Germinal center (tissue), 1 donor: ENCODE data around the gene VAV2.
"Not testable (repeated sequence)": the region's sequence is repeated elsewhere in the genome, so short reads cannot be mapped to it uniquely, and the experiment has no call there.

Source experiments
- DNase-seq: peaks from one replicate; pipeline ENCODE4 v3.0.0; 2012; ENCODE audit warnings: mixed read lengths, low spot score

The VAV2 gene

DNA sequence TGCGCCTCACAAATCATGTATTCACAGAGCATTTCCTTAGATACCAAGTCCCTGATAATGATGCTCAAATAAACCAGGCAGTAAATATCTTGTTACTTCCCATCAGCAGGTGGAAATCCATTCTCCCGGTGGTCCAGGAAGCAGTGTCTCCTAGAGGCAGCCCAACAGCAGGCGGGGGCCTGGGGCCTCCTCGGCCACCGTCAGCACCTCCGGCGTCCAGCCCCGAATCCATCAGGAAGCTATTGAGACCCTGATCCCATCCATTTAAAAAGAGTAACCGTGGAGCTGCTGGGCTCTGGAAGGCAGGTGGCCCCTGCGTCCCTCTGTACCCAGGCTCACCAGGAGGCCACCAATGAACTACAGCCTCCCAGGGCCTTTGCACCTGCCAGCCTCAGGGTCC is 54.0 kb downstream of the VAV2 start:
- DNase-seq: no peak

DNA sequence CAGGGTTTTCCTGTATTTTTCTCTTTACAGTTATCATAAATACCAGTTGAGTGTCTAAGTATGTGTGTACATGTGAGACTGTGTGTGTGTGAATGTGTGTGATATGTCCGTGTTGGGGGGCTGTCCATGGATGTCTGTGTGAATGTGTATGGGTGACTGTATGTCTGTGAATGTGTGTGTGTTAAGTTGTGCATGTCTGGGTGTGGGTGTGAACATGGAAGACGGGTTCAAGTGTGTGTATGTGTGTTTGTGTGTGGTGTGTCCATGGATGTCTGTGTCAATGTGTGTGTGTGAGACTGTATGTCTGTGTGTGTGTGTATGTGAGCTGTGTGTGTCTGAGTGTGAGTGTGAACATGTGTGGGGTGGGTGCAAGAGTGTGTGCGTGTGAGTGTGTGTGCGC is 55.0 kb downstream of the VAV2 start:
- DNase-seq: no peak

DNA sequence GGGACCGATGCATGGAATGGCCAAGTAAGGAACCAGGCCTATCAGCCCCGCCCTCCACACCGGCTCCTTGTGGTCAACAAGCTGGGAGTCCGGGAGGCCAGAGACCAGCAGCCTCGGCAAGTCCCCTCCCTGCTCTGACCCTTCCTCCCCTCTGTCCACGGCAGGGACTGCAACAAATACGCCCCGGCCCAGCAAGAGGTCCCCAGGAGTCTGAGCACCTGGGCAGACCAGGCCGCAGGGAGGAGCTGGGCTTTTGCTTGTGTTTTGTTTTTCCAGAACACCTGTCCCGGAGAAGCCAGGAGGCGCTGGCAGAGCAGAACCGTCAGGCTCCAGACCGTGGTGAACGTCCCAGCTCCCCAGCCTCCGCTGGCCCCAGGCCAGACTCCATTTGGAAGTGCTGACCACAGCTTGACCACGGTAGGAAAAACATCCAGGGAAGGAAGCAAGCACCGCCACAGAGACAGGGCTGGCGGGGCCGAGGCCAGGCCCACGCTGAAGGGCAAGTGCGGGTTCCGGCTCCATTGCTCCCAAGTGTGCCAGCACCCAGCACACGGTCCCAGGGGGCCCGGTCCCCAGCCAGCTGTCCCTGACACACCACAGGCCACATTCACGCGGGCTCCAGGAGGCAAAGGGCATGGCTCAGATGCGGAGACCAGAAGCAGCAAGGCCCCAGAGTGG is 56.7 kb downstream of the VAV2 start:
- no peak for DNase-seq

DNA sequence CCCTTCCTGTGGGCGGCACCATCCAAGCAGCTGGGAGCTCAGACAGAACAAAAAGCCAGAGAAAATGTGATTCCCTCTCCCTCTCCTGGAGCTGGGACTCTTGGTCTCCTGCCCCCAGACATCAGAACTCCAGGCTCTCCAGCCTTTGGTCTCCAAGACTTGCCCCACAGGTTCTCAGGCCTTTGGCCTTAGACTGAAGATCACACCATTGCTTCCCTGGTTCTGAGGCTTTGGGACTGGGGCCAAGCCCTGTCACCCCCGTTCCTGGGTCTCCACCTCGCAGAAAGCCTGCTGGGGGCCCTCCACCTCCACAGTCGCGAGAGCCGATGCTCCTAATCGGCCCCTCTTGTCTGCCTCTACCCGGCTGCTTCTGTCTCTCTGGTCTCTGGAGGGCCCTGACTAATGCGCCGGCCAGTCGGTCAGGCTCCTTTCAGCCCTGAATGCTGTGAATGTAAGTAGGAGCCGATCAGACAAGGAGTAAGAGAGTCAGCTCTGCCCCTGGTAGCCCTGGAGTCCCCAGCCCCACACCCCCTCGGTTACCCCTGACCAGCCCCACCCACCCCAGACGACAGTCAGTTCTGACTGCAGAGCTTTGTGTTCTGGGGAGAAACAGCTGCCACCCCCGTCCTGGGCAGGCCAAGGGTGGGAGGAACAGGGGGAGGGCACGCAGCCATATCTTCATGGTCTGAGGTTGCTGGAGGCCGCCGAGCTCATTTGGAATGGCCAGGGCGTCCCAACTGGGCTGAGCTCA is 57.5 kb downstream of the VAV2 start:
- no peak for DNase-seq

DNA sequence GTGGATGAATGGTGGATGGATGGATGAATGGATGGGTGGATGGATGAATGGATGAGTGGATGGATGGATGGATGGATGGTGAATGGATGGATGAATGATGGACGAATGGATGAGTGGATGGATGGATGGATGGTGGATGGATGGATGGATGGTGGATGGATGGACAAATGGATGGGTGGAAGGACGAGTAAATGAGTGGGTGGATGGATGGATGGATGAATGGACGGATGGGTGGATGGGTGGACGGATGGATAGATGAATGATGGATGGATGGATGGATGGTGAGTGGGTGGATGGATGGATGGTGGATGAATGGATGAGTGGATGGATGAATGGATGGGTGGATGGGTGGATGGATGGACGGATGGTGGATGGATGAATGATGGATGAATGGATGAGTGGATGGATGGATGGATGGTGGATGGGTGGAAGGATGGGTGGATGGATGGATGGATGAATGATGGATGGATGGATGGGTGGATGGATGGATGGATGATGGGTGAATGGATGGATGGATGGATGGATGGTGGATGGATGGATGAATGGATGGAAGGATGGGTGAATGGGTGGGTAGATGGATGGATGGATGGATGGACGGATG is 58.6 kb downstream of the VAV2 start:
- DNase-seq: no peak

DNA sequence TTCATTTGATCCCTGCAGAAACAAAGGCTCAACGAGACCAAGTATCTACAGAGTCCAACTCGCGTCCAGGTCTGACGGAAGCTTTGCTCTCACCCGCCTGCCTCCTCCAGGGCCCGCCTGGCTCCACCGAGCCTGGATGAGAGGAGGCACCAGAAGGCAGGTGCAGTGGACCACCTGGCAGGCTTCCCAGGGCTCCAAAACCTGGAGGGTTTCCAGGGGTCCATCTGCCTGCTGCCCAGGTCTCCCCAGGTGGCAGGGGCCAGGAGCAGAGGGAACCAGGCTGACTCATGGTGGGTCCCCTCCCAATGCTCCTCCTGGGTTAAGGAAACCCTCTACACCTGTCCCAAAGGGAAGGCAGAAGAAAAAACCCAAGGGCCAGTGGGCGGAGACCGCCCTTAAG is 59.5 kb downstream of the VAV2 start:
- no peak for DNase-seq

DNA sequence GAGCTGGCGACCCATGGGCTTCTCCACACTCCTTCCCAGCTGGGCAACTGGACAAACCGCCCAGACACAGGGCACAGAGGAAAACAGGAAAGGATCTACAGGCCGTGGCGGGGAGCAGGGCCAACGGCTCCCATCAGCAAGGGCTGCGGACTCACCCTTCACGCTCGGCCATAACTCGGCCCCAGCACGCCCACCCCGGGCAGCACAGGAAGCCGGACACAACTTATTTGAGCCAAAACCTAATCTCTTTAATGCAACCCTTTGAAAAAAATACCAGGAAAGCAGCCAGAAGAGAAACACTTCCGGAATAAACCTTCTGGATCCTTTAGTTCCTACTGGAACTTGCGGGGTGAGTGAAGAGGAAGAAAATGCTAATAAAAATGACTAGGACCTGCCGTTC is 59.9 kb downstream of the VAV2 start:
- no peak for DNase-seq

DNA sequence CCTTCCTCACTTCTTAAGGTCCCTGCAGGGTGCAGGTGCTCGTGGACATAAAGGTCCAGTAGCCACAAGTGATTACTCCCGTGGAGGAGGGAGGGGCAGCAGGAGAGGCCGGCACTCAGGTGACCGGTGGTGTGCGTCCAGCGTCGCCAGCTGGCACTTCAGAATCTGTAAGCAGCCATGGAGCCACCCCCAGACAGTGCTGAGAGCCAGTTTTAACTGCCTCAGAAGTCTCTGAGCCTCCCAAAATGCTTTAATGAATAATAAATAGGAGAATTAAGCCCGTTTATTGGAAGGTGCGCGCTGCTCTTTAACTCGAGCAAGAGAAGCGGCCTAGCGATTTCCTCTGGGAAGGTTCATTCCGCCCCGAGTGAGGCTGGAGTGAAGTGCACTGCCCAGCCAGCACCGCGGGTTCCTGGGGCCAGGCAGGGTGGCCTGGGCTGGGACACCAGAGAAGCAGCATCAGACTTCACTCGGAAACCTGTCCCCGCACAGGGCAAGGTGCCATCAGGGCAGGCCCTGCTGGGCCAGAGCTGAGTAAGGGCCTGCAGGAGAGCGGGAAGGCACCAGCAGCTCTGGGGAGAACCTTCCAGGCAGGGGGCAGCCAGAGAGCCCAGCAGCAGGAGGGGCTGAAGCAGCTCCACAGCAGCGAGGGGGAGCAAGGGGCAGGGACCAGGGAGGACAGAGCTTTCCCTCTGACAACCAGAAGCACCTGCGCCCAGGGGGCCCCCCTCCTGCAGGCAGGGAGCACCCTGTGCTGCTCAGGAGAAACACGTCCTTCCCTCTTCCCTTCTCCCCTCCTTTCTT is 61.2 kb downstream of the VAV2 start:
- DNase-seq: no peak

DNA sequence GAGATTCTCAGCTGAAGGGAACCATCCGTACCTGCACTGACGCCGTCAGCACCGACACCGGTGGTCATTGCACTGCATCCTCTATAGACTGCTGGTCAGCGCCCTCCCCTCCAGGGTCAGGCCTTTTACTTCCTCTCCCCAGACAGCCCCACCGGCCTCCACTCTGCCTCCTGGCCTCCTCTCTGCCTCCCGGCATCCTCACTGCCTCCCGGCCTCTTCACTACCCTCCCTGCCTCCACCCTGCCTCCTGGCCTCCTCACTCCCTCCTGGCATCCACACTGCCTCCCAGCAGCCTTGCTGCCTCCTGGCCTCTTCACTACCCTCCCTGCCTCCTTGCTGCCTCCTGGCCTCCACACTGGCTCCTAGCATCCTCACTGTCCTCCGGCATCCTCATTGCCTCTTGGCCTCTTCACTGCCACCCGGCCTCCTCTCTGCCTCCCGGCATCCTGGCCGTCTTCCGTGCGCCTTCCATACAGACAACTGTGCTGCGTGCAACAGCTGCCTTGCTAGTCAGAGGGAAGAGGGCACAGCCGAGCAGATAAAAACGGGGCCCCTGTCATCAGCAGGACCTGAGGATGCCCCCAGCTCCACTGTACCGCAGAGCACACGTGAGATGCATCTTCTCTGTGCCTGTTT is 62.0 kb downstream of the VAV2 start:
- DNase-seq: no peak

DNA sequence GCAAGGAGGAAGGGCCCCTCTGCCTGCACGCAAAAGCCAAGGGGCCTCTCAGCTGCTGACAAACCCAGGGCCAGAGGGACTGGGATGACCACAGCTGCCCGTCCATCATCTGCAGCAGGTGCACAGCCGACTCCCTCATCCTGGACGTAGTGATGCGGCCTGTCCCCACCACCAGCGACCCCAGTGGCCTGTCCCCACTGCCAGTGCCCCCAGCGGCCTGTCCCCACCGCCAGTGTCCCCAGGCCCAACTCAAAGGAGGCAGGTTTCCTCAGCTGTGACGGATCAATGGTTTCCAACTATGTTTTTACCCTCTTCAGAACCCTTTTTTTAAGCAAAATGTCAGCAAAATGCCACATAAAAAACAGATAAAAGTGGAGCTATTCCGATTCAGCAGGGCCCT is 62.5 kb downstream of the VAV2 start:
- no peak for DNase-seq

DNA sequence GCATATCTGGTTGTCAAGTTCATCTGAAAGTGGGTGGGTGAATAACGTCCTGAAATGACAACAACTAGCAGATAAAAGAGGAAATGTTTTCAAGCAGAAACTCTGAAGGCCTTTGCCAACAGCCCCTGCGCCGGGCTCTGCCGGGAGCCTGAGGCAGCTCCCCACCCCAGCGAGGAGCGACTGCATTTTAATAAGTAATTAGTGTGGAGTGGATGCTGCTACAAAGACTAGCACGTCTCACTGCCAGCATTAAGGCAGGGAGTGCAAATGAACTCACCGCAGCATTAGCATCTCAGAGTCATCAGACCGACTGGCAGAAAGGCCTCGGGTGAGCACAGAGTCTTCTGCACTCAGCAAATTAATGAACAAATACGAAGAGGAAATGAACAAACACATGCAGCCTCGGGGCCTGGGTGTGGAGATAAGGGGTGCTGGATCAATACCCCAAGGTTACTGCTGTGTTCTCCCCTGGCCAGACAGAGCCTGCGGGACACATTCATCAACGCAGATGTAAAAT is 63.8 kb downstream of the VAV2 start:
- DNase-seq: no peak

DNA sequence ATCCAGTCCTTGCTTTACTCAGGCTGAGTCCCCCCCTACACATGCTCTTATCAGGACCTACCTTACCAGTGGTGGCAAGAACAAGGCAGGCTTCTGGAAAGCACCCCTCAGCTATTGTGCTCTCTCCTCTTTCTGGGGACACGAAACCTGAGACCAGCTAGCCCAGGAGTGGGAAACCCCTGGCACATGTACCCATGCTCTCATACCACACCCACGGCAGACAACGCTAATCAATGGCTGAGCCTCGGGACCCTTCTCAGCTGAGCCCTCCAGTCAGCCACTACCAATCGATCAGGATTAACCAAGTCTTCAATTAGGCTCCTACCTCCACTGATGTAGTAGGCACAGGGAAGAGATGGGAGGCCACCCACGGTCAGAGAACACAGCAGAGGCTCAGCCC is 65.1 kb downstream of the VAV2 start:
- DNase-seq: no peak

DNA sequence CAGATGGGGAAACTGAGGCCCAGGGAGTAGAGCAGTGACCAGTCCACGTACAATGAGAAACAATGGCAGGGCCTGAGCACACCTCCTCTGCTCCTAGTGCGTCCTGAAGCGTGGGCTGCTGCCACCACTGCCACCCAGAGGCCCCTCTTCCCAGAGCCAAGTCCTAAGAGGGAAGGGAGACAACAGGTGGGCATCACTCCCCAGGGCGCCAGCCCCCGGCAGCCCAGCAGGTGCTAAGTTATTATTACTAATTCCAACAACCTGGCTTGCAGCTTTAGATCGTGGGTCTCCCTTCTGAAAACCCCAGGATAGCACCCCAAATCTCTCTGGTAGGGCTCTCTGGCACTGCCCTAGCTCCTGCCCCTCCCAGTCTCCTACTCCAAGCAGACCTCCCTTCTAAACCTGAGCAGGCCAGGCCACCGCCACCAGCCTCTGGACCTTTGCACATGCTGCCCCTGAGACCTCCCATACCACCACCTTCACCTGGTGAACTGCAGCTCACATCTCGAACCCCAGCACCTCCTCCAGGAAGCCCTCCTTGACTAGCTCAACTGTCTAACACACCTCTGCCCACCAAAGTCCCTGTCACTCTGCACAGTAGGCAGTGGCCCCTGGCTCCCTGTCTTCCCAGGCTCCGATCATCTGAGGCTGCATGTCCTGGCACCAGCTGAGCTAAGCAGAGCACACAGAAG is 65.8 kb downstream of the VAV2 start:
- DNase-seq: no peak

DNA sequence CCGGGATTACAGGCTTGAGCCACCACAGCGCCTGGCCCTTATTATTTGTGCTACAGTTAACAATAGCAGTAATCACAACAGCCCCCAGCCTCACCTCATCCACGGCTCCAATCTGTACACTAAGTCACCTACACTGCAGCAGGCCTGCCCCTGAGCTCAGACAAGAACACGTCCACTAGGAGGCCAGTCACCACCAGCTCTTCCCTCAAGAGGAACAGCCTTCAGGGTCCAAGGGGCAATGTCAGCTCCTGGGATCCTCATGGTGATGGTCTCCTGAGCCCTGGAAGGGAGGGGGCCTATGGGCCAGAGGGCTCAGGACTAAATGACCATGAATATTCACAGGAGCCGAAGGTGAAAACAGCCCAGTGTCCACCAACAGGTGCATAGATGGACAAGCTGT is 67.7 kb downstream of the VAV2 start:
- no peak for DNase-seq

DNA sequence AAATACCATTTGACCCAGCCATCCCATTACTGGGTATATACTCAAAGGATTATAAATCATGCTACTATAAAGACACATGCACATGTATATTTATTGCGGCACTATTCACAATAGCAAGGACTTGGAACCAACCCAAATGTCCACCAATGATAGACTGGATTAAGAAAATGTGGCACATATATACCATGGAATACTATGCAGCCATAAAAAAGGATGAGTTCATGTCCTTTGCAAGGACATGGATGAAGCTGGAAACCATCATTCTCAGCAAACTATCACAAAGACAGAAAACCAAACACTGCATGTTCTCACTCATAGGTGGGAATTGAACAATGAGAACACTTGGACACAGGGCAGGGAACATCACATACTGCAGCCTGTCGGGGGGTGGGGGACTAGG is 68.5 kb downstream of the VAV2 start:
- DNase-seq: not testable (repeated sequence)

DNA sequence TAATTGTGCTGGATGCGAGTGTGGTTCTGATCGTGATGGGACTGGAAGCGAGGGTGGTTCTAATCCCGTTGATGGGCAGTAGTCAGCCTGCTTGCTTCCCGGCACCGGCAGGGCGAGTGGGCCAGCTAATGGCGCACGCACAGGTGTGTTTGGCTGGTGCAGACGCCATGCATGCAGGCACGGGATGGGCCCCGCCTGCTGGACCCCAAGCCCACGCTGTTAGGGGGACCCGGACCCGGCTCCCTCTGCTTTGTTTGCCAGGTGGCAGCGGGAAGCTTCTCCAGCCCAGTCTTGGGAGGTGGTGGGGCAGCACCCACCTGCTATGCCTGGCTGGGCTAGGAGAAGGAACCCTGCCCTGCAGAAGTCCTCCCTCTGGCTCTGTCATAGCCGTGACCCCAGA is 70.3 kb downstream of the VAV2 start:
- no peak for DNase-seq

DNA sequence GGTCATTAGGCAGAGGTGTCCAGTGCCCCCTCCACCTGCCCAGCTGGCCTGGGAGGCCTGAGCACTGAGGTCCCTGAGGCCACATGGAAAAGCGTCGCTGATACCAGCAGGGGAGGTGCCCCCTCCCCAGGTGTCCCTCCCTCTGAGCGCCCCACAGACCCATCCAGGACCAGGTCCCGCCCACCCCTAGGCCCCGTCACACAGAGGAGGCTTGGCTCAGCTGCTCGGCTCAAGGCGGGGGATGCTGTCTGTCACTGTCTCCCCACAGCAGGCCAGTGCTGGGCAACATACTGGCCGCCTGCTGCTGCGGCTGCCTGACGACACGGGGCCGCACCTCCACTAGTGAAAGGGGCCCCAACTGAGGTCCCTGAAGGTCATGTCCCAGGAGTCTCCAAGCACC is 71.7 kb downstream of the VAV2 start:
- DNase-seq: no peak

DNA sequence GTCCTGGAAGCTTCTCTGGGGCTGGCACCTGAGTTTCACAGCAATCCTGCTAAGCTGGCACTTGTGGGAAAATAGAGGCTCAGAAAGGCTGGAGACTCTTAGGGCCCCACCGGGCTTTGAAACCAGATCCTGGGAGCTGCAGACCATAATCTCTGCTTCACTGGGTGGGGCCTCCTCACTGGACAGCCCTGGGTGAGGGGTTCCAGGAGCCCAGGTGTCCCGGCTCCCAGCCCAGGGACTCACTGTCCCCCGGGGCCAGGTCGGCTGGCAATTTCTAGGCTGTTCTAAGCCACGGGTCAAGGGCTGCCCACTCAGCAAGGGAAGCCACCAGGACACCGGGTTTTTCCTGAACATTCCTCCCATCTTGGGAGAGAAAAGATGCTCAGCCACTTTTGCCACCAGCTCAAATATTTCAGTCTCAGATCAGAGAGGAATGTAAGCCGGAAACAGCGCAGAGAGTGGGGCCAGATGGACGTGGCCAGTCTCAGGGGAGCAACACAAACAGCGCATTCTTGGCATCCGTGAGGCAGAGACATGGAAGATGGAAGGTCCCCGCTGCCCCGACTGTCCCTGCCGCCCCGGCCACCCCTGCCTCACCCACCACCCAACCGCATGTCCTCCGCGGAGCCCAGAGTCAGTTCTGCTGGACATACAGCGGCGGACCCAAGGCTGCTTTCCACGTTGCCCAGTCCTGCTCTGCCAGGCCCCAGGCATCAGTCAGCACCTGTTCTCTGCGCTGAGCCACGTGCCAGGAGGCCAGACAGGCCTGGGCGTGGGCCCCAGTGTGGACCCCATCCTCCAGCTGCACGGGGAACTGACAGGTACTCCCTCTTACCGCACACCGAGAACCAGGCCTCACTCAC is 72.6 kb downstream of the VAV2 start:
- DNase-seq: no peak

DNA sequence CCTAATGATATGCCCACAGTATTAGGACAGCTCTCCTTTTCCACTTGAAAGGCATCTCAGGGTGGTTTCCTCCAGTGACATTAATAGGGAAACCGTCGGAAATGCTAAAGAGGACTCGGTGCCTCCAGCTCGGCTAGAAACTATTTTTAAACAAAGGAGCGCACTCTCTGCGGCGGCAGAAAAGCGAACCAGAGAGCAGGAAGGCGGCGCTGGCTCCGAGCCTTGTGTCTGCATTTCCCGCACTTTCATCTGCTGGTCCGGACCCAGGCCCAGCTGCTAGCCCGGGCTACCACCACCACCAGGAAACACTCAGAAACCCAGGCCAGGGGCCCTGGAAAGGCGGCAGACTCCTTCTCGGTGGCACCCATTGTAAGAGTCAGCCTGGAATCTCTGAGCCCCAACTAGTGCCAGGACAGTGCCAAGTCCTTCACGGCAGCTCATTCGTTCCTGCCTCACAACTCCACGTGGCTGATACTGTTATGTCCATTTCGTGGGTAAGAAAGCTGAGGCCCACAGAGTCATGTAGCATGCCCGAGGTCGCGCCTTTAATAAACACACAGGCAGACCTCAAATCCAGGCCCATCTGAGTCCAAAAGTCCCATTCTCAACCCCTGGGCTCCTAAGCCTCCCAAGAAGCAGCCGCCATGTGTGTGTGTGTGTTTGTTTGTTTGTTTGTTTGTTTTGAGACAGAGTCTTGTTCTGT is 73.9 kb downstream of the VAV2 start:
- DNase-seq: no peak

DNA sequence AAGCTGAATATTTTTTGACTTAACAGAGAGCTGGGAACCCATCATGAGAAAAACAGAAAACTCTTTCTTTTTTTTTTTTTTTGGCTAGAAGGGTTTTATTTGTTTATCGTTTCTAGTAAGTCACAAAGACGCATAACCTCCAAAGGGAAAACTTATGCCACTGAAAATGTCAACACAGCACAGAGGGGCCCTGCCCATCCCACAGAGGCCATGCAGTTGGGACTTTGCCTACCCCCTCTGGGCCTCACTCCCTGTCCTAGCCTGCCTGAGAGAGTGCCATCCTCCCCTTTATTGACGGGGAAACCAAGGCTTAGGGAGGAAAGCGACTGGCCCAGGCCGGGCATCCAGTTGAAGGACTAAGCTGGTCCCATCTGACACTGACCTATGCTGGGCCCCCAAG is 74.7 kb downstream of the VAV2 start:
- DNase-seq: no peak
